HepG2 (cell line): Measurements from ENCODE around the gene PPP1R8. TPM values are rescaled to one million over a fixed set of nuclear protein-coding genes. Genes with fewer than 3 reads are reported as not detected.

Source experiments
- ATAC-seq: fragments of 200-7000 bp; cut with Tn5 transposase; 3 replicates; pipeline ENCODE4 v1.9.1; 2020; ENCODE audit warnings: mild to moderate bottlenecking, moderate library complexity
- BruUV-seq: library from RNA; stranded (reverse); fragments of 400-500 nt; replicated peaks from 2 replicates; lab custom pipeline; 2021; lab: Mats Ljungman, UMichigan
- CTCF ChIA-PET: fragments of 300-600 bp; formaldehyde crosslinking; extraction: SDS; loops from one replicate; lab custom pipeline; 2021; ENCODE audit warnings: low total read pairs, inconsistent platforms, low intra/inter-chr PET ratio; lab: Yijun Ruan, JAX
- POLR2A ChIA-PET: fragments of 350-600 bp; sonication (Branson Sonifier 250); formaldehyde crosslinking; loops from one replicate; lab custom pipeline; 2020; ENCODE audit warnings: antibody characterized with exemption, inconsistent platforms; lab: Yijun Ruan, JAX
- DNase-seq: peaks from one replicate; pipeline ENCODE4 v3.0.0-alpha.2; 2015; ENCODE audit warnings: low spot score
- FAIRE-seq: peaks from 3 replicates; lab custom pipeline; 2011; peaks lifted over from hg19 to GRCh38; lab: Jason Lieb, UNC
- H2AFZ ChIP-seq: one replicate; pipeline ENCODE4 v1.6.1; 2011; ENCODE audit warnings: low read length, inconsistent platforms
- H3K27ac ChIP-seq: fragments of 300-600 bp; 3 replicates; pipeline ENCODE4 v1.8.0; 2011; ENCODE audit warnings: mixed run types, mild to moderate bottlenecking, mixed read lengths, low read length, inconsistent platforms; ENCODE audit not compliant: insufficient read depth; ENCODE audit errors: extremely low read length
- H3K27me3 ChIP-seq, 2 experiments: fragments of 200-600 bp in 1 of 2; 2 replicates in 1 of 2; 3 replicates in 1 of 2; pipeline versions ENCODE4 v1.6.0 to v1.8.0; 2011; ENCODE audit warnings: low read length in 2 of 2, mild to moderate bottlenecking in 2 of 2, moderate library complexity in 2 of 2, inconsistent platforms in 1 of 2; ENCODE audit not compliant: insufficient read depth in 2 of 2, control insufficient read depth in 1 of 2
- H3K36me3 ChIP-seq, 2 experiments: fragments of 200-600 bp in 1 of 2; replicated peaks in 1 of 2; 2 replicates in 1 of 2; 3 replicates in 1 of 2; pipeline versions ENCODE4 v1.5.1 to v1.8.0; 2011; ENCODE audit warnings: low read length in 2 of 2, inconsistent platforms in 1 of 2; ENCODE audit not compliant: insufficient read depth in 2 of 2, control insufficient read depth in 1 of 2
- H3K4me1 ChIP-seq: 2 replicates; pipeline ENCODE4 v1.5.1; 2012; ENCODE audit warnings: low read length, inconsistent platforms; ENCODE audit not compliant: insufficient read depth
- H3K4me2 ChIP-seq: 2 replicates; pipeline ENCODE4 v1.6.0; 2011; ENCODE audit warnings: low read depth, low read length, inconsistent platforms
- H3K4me3 ChIP-seq, 3 experiments: fragments of 200-600 bp in 1 of 3; sonication (generic), shearing (Covaris generic) in 1 of 3; replicated peaks in 1 of 3; 2 replicates each; pipeline ENCODE4 v1.5.1; 2011 to 2016; ENCODE audit warnings: low read length in 3 of 3, inconsistent platforms in 2 of 3, low read depth in 2 of 3, mild to moderate bottlenecking in 2 of 3, control low read depth in 1 of 3, mixed read lengths in 1 of 3; ENCODE audit not compliant: insufficient read depth in 1 of 3
- H3K79me2 ChIP-seq: one replicate; pipeline ENCODE4 v1.6.1; 2011; ENCODE audit warnings: low read length, inconsistent platforms; ENCODE audit not compliant: insufficient read depth
- H3K9ac ChIP-seq: 2 replicates; pipeline ENCODE4 v1.6.0; 2011; ENCODE audit warnings: mild to moderate bottlenecking, low read depth, low read length, inconsistent platforms; ENCODE audit not compliant: insufficient read depth
- H3K9me3 ChIP-seq: 2 replicates; pipeline ENCODE4 v1.5.1; 2012; ENCODE audit warnings: mild to moderate bottlenecking, low read length
- H4K20me1 ChIP-seq: 2 replicates; pipeline ENCODE4 v1.6.0; 2011; ENCODE audit warnings: inconsistent platforms, mild to moderate bottlenecking, low read length, moderate library complexity; ENCODE audit not compliant: insufficient read depth
- ARNT2 ChIP-seq: sonication (generic); formaldehyde crosslinking; IDR thresholded peaks from 2 replicates; pipeline ENCODE4 v1.8.0; 2022; ENCODE audit warnings: mild to moderate bottlenecking, low read depth, missing genetic modification reagents, moderate library complexity
- CREB1 ChIP-seq, 2 experiments: fragments of 450-650 bp in 1 of 2; IDR thresholded peaks; 2 replicates each; pipeline ENCODE4 v1.6.1; 2016 to 2017; ENCODE audit warnings: control low read depth in 1 of 2, mild to moderate bottlenecking in 1 of 2, missing compliant biosample characterization in 1 of 2, missing genetic modification characterization in 1 of 2
- DMAP1 ChIP-seq: IDR thresholded peaks from 2 replicates; pipeline ENCODE4 v1.6.1; 2016
- FOXO1 ChIP-seq: sonication (generic); formaldehyde crosslinking; IDR thresholded peaks from 2 replicates; pipeline ENCODE4 v1.4.0; 2020; ENCODE audit warnings: missing genetic modification reagents
- HCFC1 ChIP-seq: fragments of 150-350 bp; IDR thresholded peaks from 2 replicates; pipeline ENCODE4 v1.6.1; 2014; ENCODE audit warnings: low read depth, low read length
- IKZF4 ChIP-seq: sonication (generic); formaldehyde crosslinking; IDR thresholded peaks from 2 replicates; pipeline ENCODE4 v1.5.1; 2020; ENCODE audit warnings: borderline replicate concordance, mild to moderate bottlenecking, low read depth, missing genetic modification reagents; ENCODE audit errors: not compliant biosample characterization
- MED1 ChIP-seq: sonication (generic); formaldehyde crosslinking; IDR thresholded peaks from 2 replicates; pipeline ENCODE4 v1.4.0; 2020; ENCODE audit warnings: missing genetic modification reagents
- ZNF274 ChIP-seq: sonication (generic); formaldehyde crosslinking; IDR thresholded peaks from 2 replicates; pipeline ENCODE4 v1.5.1; 2020; ENCODE audit warnings: mild to moderate bottlenecking, missing genetic modification reagents
- ZNF614 ChIP-seq: IDR thresholded peaks from 2 replicates; pipeline ENCODE4 v1.6.1; 2018; ENCODE audit warnings: missing biosample characterization, missing genetic modification reagents, inconsistent platforms, borderline replicate concordance
- ZNF75D ChIP-seq: sonication (generic); formaldehyde crosslinking; IDR thresholded peaks from 2 replicates; pipeline ENCODE4 v1.8.1; 2023; ENCODE audit warnings: missing genetic modification reagents, mild to moderate bottlenecking, borderline replicate concordance
- WGBS: methylation state at CpG from one replicate; pipeline ENCODE4 v1.1.6; 2017; ENCODE audit warnings: low lambda C conversion rate; 5-methylcytosine and 5-hydroxymethylcytosine counted together
- in situ Hi-C: cut with HindIII; loops from 2 replicates; pipeline ENCODE4 v1.10.0; 2017; ENCODE audit warnings: low pct_unique_long_range_greater_than_20kb; ENCODE audit not compliant: extremely low pct_ligation_motif_present
- intact Hi-C: fragments of 100-400 bp; cut with micrococcal nuclease; formaldehyde crosslinking; loops from one replicate; pipeline ENCODE4 v1.10.0; 2022; ENCODE audit not compliant: unreplicated experiment
- polyA plus RNA-seq, 8 experiments: library from polyadenylated mRNA; depleted of rRNA in 3 of 8; stranded (reverse) in 7 of 8; unstranded in 1 of 8; fragments of >200 nt; fragmentation: Illumina TruSeq in 4 of 8; extraction: Trizol in 4 of 8; gene quantifications; 2 replicates each; pipeline versions ENCODE4 v1.2.1 to v1.2.3, GENCODE V29; 2011 to 2016; ENCODE audit warnings: low read depth in 4 of 8, missing spikeins in 1 of 8, mixed read lengths in 1 of 8; ENCODE audit not compliant: insufficient read depth in 1 of 8
- total RNA-seq, 5 experiments: library from RNA; depleted of rRNA; stranded (reverse); fragments of >200 nt; fragmentation: Illumina TruSeq; extraction: Trizol; gene quantifications; 2 replicates each; pipeline ENCODE4 v1.2.3, GENCODE V29; 2016; ENCODE audit warnings: low read depth in 1 of 5
- TF ChIP-seq, protein P1 (sequence below): sonication (generic); formaldehyde crosslinking; IDR thresholded peaks from 2 replicates; pipeline ENCODE4 v1.9.0; 2022; ENCODE audit warnings: low read depth, missing genetic modification reagents
- TF ChIP-seq, protein P2 (sequence below): sonication (generic); formaldehyde crosslinking; IDR thresholded peaks from 2 replicates; pipeline ENCODE4 v1.4.0; 2020; ENCODE audit warnings: mild to moderate bottlenecking, missing genetic modification reagents, borderline replicate concordance

Gene PPP1R8
- total and polyA plus RNA-seq, 2 of the 13 experiments (the other 11 are each of a cell fraction or from before 2014, with no cell fraction given): 38.3 to 62.2 TPM

DNA sequence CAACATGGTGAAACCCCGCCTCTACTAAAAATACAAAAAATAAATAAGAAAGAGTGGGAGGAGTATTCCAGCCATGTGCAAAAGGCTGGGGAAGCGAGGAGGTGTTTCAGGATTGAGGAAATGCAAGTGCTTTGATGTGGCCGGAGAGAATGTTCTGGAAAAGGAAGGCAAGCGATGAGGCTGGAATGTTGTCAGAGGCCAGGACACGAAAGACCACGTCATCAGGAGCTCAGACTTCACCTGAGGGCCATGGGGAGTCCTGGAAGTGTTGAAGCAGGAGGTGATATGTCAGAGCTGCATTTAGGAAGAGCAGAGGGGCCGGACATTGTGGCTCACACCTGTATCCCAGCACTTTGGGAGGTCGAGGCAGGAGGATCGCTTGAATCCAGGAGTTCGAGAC, 30.9 kb downstream of the PPP1R8 start:
- no peaks in the 10 kb centered on the region for H4K20me1 ChIP-seq
- no peaks in the 10 kb centered on the region for H3K79me2 ChIP-seq
- H3K27ac ChIP-seq: no peak overlapping the region
- 40% methylated on average over 10 of the region's 10 CpGs for WGBS
- H3K9ac ChIP-seq: no peak overlapping the region
- no peak overlapping the region for H2AFZ ChIP-seq
- intact Hi-C loops (loop anchor here (10.0 kb wide), 1 partner anchor 63 kb away; no protein-coding TSS in a partner anchor), in situ Hi-C loops (loop anchor here (10.0 kb wide), 1 partner anchor 343 kb away; no protein-coding TSS in a partner anchor)
- H3K4me3 ChIP-seq: no peak overlapping the region
- no peaks in the 10 kb centered on the region for H3K9me3 ChIP-seq
- H3K4me1 ChIP-seq: peaks cover 28% of the 10 kb centered on the region
- POLR2A ChIA-PET: no interaction called here
- peaks cover 0 to 3% of the 10 kb centered on the region in 2 experiments; a peak in 1 of 5 replicates for H3K27me3 ChIP-seq
- FAIRE-seq (no peak), ATAC-seq (no peak), DNase-seq (no peak)
- BruUV-seq: no TSS peak
- H3K36me3 ChIP-seq: no peaks in the 10 kb centered on the region
- CTCF ChIA-PET: no interaction called here
- H3K4me2 ChIP-seq: no peak overlapping the region
- TF ChIP-seq, protein P1, sequence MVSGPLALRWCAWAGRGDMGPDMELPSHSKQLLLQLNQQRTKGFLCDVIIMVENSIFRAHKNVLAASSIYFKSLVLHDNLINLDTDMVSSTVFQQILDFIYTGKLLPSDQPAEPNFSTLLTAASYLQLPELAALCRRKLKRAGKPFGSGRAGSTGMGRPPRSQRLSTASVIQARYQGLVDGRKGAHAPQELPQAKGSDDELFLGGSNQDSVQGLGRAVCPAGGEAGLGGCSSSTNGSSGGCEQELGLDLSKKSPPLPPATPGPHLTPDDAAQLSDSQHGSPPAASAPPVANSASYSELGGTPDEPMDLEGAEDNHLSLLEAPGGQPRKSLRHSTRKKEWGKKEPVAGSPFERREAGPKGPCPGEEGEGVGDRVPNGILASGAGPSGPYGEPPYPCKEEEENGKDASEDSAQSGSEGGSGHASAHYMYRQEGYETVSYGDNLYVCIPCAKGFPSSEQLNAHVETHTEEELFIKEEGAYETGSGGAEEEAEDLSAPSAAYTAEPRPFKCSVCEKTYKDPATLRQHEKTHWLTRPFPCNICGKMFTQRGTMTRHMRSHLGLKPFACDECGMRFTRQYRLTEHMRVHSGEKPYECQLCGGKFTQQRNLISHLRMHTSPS (CRISPR knock-in tag): no peak
- peak; percentile 76 for TF ChIP-seq CREB1 (IDR thresholded peaks at IDR 0.05)
- TF ChIP-seq CREB1 (CRISPR knock-in tag; IDR thresholded peaks at IDR 0.05): no peak

DNA sequence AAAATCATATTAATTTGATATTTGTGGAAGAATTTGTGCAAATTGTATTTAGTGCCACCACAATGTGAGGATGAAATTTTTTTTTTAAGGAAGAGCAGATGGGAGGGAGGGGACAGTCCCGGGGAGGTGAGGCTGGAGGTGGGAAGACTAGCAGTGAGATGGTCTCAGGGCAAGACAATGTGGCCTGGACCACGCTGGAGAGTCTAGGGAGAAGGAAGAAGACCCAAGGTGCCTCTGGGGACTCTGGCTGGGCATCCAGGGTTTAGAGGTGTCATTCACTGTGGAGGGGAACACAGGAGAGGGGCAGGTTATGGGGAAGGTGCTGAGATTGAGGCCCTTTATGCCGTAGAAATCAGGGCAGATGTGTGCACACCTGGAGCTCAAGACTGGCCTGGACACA, 31.4 kb downstream of the PPP1R8 start:
- FAIRE-seq (no peak), DNase-seq (no peak), ATAC-seq (no peak)
- H3K36me3 ChIP-seq: no peaks in the 10 kb centered on the region
- no peak overlapping the region for H3K4me3 ChIP-seq
- no peaks in the 10 kb centered on the region for H3K79me2 ChIP-seq
- no peak overlapping the region for H2AFZ ChIP-seq
- H3K4me2 ChIP-seq: no peak overlapping the region
- H3K9me3 ChIP-seq: no peaks in the 10 kb centered on the region
- peaks cover 30% of the 10 kb centered on the region for H3K4me1 ChIP-seq
- 44% methylated on average over 3 of the region's 3 CpGs for WGBS
- BruUV-seq: no TSS peak
- intact Hi-C loops: loop anchor here (10.0 kb wide), 1 partner anchor 63 kb away; no protein-coding TSS in a partner anchor
- no peaks in the 10 kb centered on the region for H4K20me1 ChIP-seq
- ChIA-PET POLR2A (no interaction called here), CTCF (no interaction called here)
- H3K9ac ChIP-seq: no peak overlapping the region
- peaks cover 0 to 3% of the 10 kb centered on the region in 2 experiments; a peak in 1 of 5 replicates for H3K27me3 ChIP-seq
- in situ Hi-C loops: loop anchor here (10.0 kb wide), 1 partner anchor 343 kb away; no protein-coding TSS in a partner anchor
- H3K27ac ChIP-seq: no peak overlapping the region
- TF ChIP-seq ZNF614: no peak
- TF ChIP-seq ZNF75D: no peak
- TF ChIP-seq, protein P2, sequence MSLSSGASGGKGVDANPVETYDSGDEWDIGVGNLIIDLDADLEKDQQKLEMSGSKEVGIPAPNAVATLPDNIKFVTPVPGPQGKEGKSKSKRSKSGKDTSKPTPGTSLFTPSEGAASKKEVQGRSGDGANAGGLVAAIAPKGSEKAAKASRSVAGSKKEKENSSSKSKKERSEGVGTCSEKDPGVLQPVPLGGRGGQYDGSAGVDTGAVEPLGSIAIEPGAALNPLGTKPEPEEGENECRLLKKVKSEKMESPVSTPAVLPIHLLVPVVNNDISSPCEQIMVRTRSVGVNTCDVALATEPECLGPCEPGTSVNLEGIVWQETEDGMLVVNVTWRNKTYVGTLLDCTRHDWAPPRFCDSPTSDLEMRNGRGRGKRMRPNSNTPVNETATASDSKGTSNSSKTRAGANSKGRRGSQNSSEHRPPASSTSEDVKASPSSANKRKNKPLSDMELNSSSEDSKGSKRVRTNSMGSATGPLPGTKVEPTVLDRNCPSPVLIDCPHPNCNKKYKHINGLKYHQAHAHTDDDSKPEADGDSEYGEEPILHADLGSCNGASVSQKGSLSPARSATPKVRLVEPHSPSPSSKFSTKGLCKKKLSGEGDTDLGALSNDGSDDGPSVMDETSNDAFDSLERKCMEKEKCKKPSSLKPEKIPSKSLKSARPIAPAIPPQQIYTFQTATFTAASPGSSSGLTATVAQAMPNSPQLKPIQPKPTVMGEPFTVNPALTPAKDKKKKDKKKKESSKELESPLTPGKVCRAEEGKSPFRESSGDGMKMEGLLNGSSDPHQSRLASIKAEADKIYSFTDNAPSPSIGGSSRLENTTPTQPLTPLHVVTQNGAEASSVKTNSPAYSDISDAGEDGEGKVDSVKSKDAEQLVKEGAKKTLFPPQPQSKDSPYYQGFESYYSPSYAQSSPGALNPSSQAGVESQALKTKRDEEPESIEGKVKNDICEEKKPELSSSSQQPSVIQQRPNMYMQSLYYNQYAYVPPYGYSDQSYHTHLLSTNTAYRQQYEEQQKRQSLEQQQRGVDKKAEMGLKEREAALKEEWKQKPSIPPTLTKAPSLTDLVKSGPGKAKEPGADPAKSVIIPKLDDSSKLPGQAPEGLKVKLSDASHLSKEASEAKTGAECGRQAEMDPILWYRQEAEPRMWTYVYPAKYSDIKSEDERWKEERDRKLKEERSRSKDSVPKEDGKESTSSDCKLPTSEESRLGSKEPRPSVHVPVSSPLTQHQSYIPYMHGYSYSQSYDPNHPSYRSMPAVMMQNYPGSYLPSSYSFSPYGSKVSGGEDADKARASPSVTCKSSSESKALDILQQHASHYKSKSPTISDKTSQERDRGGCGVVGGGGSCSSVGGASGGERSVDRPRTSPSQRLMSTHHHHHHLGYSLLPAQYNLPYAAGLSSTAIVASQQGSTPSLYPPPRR (CRISPR knock-in tag): no peak
- TF ChIP-seq MED1 (CRISPR knock-in tag): no peak
- TF ChIP-seq HCFC1: no peak
- no peak for TF ChIP-seq DMAP1 (CRISPR knock-in tag)
- no peak for TF ChIP-seq ARNT2 (CRISPR knock-in tag)
- no peak for TF ChIP-seq ZNF274 (CRISPR knock-in tag)
- no peak for TF ChIP-seq IKZF4 (CRISPR knock-in tag)
- no peak for TF ChIP-seq FOXO1 (CRISPR knock-in tag)
